GM21717 (cell line): Measurements from ENCODE around the gene USP25.
"Not testable (repeated sequence)": the region's sequence is repeated elsewhere in the genome, so short reads cannot be mapped to it uniquely, and the experiment has no call there.

ENCODE experiments used
- ATAC-seq: cut with Tn5 transposase; IDR thresholded peaks from one replicate; pipeline ENCODE4 v1.9.1; 2021; ENCODE audit warnings: mild to moderate bottlenecking, moderate library complexity; ENCODE audit not compliant: unreplicated experiment

Gene USP25

DNA sequence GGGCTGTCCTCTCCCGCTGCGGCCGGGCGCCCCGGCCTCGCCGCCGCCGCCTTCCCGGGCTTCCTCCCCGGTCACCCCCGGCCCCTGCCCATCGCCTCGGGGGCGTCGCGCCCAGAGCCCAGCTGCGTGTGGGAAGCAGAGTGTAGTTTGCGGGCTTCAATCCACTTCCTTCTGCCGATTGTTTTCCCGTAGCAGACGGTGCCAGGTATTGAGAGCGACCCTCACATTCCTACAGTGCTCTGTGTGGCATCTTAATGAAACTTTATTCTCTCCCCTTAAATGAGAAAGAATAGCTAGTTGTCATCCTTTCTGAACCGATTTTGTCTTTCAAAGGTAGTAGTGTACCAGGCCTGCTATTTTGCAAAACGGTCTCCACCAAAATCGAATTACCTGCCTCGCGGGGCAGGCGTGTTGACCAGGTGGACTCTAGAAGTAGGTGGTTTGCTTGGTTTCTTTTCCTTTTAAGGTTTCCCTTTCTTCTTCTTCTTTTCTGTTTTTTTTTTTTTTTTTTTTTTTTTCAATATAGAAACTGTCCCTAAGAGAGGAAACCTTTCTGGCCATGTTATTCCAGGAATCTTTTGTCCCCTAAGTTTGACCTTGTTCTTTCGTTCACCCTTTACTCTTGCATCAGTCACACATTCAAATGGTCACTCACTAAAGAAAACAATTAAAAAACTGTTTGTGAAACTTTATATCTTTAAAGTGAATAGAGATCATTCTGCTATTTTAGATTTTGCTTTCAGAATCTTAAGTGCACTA is 881 bp downstream of the USP25 start:
- peak; percentile 5 for ATAC-seq

DNA sequence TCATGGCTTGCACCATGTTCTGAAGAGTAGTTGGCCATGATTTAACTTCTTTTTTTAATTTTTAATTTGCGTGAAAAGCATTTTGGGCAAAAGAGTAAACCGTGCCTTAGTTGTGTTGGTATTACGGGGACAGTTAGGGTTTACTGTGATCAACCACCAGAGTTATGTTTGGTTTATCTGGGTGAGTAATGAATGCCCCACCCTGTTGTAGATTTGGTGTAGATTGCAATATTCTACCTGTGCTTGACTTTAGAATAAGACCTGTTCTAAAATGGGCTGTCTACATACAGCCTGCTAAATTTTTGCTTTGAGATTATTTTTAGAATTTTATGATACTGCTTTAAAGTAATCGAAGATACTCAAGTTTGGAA is 1.4 kb downstream of the USP25 start:
- no peak for ATAC-seq

DNA sequence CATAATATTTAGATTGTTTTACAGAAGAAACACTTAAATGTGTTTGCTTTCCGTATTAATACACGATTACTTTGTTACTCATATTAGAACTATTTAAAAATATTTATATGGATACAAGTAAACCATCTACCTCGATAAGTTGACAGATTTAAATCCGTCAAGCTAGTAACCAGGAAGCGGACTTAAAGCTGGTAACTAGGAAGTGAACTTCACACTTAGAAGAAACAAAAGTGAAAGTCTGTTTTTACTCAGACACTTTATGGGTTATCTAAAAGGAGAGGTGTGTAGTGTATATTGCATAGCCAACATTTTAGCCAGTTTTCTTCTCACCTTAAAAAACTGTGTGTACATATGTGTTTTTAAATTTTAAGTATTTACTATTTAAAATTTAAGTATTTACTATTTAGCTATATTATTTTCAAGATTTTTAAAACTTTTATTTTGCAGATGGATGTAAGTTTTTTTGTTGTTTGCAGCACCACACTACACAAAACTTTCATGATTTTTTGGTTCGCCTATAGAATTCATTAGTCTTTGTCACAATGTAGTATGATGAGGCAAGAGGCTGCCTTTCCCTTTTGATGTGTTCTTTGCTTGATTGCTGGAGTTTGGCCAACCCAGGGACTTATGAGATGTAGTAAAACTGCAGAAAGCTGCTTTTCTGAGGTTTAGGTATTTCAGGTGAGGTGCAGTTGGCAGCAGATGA is 2.7 kb downstream of the USP25 start:
- ATAC-seq: peak; percentile 60

DNA sequence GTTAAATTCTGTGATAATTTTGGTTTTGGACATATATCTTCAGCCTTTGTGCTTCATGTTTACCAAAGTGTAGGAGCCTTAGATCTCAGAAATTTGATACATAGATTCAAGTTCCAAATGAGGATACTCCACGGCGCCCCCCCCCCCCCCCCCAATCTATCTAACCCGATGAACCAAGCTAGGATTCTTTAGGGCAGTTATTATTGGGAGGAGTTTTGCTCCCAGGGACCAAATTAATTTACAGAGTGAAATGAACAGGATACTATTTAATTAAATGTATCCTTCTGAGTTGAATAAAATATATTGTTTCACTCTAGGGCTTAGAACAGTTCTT is 3.2 kb downstream of the USP25 start:
- ATAC-seq: no peak

DNA sequence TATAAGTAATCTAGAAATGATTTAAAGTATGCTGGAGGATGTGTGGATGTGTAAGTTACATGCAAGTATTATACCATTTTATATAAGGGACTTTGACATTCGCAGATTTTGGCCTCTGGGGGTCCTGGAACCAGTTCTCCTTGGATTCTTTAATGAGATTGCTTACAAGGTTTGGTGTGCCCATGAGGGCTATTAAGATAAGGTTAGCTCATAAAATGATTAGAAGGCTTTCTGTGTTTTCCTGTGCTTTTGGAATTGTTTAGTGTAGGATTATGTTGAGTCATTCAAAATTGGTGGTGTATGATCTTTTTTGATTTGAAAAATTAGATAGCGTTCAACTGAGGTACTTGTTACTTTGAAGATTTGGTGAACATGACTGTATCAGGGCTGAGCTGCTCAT is 5.6 kb downstream of the USP25 start:
- no peak for ATAC-seq

DNA sequence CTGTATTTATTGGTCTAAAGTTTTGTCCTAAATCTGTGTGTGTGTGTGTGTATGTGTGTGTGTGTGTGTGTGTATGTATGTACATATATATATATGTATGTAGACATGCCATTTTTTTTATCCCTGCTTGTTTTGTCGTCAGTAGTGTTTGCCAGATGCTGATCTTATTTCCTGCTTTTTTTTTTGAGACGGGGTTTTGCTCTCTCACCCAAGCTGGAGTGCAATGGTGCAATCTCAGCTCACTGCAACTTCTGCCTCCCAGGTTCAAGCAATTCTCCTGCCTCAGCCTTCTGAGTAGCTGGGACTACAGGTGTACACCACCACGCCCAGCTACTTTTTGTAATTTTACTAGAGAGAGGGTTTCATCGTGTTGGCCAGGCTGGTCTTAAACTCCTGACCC is 6.1 kb downstream of the USP25 start:
- not testable (repeated sequence) for ATAC-seq

DNA sequence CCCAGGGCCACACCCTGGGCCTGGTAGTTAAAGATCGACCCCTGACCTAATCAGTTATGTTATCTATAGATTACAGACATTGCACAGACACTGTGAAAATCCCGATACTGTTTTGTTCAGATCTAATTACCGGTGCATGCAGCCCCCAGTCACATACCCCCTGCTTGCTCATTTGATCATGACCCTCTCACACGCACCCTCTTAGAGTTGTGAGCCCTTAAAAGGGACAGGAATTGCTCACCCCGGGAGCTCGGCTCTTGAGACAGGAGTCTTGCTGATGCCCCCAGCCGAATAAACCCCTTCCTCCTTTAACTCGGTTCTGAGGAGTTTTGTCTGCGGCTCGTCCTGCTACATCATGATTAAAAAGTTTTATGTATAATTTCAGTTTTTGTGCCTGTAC is 9.0 kb downstream of the USP25 start:
- not testable (repeated sequence) for ATAC-seq

DNA sequence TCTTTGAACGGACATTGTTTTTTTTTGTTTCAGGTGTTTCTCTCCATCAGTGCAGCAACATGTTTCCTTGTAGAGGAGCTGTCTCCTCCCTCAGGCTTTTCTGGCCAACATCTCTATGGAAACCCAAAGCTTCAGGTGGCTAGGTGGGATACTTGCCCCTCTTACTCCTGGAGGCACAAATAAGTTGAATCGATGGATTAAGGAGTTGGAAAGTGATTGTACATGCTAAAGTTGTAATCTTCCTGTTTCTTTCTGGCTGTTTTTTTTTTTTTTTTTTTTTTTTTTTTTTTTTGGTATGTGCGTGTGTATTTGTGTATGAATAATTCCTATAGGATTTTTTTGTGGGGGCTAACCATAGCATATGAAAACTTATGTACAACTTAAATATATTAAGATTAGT is 10.6 kb downstream of the USP25 start:
- no peak for ATAC-seq

DNA sequence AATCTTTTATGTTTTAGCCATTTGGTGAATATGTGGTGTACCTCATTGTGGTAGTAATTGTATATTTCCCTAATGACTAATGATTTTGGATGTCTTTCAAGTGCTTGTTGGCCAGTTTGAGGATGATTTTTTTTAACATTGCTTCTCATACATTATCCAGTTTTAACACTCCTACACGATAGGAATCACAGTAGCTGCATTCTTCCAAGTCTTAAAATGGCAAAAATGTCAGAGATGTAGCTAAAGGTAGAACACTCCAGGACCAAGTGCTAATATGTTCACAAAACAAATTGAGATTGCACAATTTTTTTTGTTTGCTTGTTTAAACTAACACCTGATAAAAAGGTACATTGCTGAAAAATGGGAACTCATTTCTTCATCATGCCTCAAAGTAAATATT is 11.7 kb downstream of the USP25 start:
- no peak for ATAC-seq

DNA sequence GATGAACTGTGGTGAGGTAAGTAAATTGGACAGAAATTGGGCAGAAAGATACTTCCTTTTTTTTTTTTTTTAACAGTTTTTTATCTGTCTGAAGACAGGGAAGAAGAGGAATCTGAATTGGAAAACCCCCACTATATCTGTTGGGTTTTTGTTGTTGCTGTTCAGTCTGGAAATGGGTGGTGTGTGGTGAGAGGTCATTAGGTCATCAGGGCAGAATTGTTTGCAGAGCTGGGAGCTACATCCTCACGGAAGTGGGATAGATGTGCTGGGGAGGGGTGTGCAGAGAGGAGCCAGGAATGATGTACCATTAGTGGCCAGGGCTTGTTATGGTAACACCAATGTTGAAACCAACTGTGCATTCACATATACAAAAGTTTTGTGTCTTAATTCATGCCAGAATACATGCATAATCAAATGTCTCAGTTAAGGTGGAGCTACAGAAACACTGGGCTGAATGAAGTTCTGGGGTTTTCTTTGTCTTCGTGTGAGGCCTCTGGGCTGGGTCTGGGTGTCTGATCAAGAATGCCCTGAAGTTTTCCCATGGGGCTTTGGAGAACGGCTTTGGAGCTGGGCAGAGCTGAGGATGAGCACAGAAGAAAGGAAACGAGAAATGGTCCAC is 12.4 kb downstream of the USP25 start:
- ATAC-seq: no peak

DNA sequence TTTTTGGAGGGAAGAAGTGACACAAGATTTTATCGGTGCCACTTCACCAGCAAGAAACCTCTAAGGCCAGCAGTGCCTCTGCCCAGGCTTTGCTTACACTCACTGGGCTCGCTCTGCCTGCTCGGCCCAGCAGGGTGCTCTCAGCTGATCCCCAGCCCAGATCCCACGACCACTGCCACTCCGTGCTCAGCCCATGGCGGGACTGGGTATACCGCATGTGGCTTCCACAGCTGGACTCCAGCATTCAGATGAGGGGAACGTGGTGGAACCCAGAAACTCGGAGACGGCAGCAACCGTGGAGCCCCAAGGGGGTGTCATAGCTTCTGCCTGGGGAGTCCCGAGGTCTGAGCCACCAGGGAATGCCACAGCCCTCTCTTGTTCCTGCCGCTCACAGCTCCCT is 12.9 kb downstream of the USP25 start:
- no peak for ATAC-seq

DNA sequence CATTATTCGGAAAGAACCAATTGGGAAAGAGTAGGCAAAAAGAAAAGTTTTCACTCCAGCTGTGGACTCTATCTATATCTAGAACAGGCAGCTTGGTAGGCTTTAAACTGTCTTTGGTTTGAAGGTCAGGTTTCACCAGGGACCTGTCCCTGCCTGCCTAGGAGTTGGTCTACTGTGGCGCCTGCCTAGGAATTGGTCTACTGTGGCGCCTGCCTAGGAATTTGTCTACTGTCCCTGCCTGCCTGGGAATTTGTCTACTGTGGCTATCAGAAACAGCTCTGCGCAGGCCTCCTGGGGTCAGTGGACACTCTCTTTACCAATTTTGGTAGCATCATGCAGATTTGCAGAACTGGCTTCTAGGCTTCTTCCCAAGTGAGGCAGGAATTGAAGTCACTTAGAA is 13.8 kb downstream of the USP25 start:
- ATAC-seq: no peak

DNA sequence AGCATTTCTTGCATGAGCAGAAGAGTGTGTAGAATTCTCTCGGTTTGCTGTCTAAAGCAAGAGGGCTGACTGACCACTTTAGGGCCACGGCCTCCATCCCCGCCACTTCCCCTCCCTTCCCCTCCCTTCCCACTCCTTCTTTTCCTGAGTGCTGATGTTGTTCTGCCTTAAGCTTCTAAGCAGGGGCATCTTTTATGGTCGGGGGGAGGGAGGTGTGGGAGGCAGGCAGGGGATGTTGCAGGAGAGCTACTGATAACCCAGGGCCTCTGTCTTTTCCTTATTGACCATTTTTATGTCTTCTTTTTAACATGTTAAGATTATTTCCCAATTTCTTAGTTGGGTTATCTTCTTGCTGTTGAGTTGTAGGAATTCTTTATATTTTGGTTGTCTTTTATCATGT is 15.1 kb downstream of the USP25 start:
- no peak for ATAC-seq

DNA sequence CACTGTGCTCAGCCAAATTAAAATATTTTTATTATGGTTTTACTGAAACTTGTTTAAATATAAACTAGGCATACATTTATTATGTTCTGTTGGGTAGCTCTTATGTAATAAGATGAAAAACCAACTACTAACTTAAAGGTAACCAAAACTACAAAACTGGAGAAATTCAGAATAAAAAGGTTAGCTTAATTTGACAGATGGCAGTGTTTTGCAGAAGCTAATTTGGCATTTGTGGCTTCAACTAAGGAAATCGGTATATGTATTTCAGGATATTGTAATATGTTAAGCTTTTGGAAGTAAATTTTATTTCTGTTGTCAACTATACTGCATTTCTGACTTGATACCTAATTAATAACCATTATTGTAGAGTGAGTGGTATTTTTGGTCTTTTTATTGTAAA is 18.8 kb downstream of the USP25 start:
- ATAC-seq: no peak

DNA sequence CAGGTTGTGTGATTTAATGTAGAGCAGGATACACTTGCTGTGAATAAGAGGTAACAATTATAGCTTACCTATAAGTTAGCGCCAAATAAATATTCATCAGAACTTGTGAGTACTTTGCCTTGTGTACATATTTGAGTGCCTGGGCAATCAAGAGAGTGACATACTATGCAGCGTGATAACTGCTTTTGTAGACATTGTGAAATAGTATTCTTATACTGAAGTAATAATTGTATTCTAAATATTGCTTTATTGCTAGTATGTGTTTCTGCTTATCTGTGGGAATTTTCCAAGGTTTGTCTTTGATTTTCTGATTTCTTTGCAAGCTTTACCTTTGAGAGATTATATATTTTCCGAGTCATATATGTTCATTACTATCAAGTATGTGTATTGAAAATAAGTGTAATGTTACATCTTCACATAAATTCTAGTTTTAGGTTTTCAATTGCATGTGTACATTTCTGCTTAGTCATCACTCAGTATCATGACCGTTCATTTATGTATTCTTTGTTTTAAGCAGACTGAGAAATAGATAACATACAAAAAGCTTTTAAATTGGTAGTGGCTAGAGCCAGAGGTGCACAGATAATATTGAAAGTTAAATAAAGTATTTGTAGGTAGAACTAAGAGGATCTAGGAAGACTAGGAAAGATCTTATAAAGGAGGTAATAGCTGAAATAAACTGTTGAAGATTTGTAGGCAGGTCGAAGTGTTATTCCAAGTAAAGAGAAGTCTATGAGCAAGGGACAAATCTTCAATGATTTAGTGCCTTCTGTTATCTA is 19.5 kb downstream of the USP25 start:
- no peak for ATAC-seq

DNA sequence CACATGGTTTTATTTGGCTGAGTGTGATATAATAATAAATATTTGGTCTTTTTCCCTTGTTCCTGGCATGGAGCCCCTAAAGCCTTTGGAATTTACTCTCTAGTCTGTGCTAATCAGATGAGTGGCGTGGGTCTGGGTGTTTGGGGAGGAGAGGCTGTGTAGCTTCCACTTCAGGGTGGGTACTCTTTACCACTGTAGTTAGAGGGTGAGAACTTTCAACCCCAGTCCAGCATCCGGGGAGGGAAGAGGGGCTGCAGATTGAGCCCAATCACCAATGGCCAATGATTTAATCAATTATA is 20.0 kb downstream of the USP25 start:
- no peak for ATAC-seq

DNA sequence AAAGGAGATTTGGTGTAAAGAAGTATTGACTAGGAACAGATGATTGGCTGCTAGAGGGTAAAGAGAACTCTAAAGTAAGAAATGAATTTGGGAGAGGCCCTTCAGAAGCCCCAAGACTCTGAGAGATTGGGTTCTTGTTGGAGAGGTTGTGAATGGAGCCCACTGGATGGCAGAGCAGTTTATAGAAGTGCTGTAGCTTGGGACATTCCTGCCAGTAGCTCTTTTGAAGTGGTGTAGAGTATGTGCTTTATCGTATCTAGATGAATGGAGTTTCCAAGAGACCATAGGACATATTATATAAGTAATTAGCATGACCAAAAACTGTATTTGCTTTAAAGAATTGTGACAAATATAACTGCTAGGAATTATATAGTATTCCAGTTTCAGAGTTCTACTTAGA is 21.3 kb downstream of the USP25 start:
- no peak for ATAC-seq

DNA sequence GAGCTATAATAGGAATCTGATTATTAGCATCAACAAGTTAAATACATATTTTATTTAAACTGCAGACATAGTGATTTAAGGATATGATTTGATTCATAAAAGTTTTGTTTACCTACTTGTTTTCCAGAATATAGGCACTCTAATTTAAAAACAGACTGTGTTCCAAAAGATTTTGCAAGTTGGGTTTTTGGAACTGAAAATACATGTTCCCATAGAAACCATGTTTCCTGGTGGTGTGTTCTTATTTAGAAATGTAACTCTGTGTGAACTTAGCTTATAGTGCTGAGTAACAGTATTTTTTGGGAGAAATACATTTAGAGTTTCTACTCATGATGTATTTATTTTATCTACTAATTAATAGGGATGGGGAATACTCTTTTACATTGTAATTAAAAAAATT is 21.8 kb downstream of the USP25 start:
- no peak for ATAC-seq

DNA sequence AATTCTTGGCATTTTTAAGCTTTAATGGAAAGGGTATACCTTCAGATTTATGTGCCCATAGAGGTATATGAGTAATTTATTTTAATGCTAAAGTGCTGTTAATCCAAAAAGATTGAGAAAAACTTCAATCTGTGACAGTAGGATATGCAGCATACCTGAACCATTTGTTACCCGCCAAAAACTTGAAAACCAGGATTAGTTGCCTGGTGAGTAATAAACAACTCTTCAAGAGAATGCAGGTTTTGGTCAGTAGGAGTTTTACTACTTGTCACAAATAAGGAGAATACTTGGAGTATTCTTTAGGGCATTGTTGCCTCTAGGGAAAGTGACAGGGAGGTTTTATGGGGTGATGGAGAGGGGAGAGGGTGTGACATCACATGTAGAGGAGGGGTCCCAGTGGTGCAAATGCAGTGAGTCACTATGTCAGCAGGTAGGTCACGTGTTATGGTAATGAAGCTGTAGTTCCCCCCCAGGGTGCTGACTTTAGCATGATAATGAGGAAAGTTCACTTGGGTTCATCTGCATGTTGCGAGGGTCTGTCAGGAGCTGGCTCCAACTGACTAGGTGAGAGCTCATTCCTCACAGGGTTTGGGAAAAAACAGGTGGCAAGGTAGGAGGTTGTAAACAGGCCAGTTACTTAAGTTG is 23.1 kb downstream of the USP25 start:
- ATAC-seq: no peak

DNA sequence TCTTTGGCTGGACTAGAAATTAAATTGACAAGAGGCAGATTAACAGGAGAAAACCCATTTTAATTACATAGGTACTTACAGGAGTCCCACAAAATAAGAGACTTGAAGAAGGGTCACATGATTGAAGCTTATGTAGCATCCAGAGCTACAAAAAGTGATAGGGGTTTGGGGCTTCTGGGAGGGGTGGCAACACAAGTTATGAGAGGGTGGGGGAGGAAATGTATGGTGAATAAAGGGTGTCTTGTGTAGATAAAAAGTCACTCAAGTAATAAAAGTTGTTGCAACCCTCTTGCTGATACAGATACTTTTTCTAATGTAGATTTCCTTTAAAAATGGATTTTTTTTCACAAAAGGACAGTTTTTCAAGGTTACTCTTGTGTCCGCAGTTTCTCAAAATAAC is 24.0 kb downstream of the USP25 start:
- ATAC-seq: no peak

DNA sequence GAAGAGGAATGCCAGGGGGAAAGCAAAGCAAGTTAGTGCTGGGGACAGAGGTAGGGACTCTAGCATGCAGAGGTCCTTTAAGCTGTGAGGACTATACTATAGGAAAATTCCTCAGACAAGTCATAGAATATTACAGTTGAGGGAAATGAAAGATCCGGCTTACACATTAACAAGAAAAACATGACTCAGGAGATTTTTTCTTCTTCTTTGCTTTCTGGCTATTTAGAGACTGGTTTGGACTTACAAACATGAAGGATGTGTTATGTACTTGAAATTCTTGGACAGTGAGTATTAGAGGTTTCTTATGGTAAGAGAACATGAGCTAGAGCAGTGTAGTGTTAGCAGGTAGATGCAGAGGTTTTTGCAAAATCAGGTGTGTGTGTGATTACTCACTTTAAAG is 24.9 kb downstream of the USP25 start:
- ATAC-seq: no peak
